ENCODE results near the gene WSCD2. TPM values are rescaled to one million over a fixed set of nuclear protein-coding genes. Genes with fewer than 3 reads are reported as not detected.

Gene WSCD2
- total and polyA plus RNA-seq, 2 donors (not counting 1 experiment from before 2014, with no cell fraction given), result 1.1 to 5.9 TPM

- Histone ChIP-seq H4K20me1 (ENCODE audit: control insufficient read depth, insufficient read depth, low read length, poor library complexity, severe bottlenecking) (no peaks in the 10 kb centered on the region), H3K9ac (ENCODE audit: low read length) (no peak overlapping the region), H3K9me3 (ENCODE audit: control extremely low read depth in 1 of 3, control insufficient read depth in 2 of 3, insufficient read depth in 1 of 3, low read length in 2 of 3) (no peaks in the 10 kb centered on the region), H3K27ac (ENCODE audit: low read length in 2 of 2) (no peak overlapping the region), H3K4me3 (ENCODE audit: control extremely low read depth in 1 of 5, extremely low read depth in 1 of 5, insufficient read depth in 1 of 5, low read depth in 2 of 5, low read length in 4 of 5) (no peak overlapping the region), H3K36me3 (replicated peaks in 1 of 2; ENCODE audit: control extremely low read depth in 1 of 2, control insufficient read depth in 1 of 2, extremely low read depth in 1 of 2, insufficient read depth in 2 of 2, low read length in 1 of 2) (no peaks in the 10 kb centered on the region), H3K4me1 (ENCODE audit: control insufficient read depth in 2 of 2, insufficient read depth in 2 of 2, low read length in 2 of 2) (peaks cover 0 to 5% of the 10 kb centered on the region in 2 donors), H3K27me3 (replicated peaks in 1 of 4; ENCODE audit: control extremely low read depth in 1 of 4, control insufficient read depth in 3 of 4, insufficient read depth in 4 of 4, low read length in 3 of 4) (peaks cover 0 to 3% (median 0%) of the 10 kb centered on the region in 4 experiments), H3K79me2 (ENCODE audit: control insufficient read depth, insufficient read depth, low read length) (no peaks in the 10 kb centered on the region), H2AFZ (ENCODE audit: insufficient read depth, low read depth, low read length, poor library complexity, severe bottlenecking) (no peak overlapping the region), H3K4me2 (replicated peaks; ENCODE audit: low read depth, low read length, poor library complexity, severe bottlenecking) (no peak overlapping the region)
- WGBS (ENCODE audit: insufficient coverage), result 83% methylated on average over 1 of the region's 4 CpGs
- intact Hi-C loops (cut with micrococcal nuclease), result loop anchor here (10.0 kb wide), 1 partner anchor 525 kb away; the partner anchor contains the start of gene SELPLG
- ChIA-PET CTCF (no interaction called here), POLR2A (no interaction called here)
- DNase-seq (no peak), ATAC-seq (ENCODE audit: low read depth) (no peak)
- peaks cover 10% of the 10 kb centered on the region for H3K4me1 Mint-ChIP-seq
- H3K9me3 Mint-ChIP-seq (ENCODE audit: insufficient read depth), result no peaks in the 10 kb centered on the region
- no peak overlapping the region for H3K27ac Mint-ChIP-seq
- TF ChIP-seq, protein P1, sequence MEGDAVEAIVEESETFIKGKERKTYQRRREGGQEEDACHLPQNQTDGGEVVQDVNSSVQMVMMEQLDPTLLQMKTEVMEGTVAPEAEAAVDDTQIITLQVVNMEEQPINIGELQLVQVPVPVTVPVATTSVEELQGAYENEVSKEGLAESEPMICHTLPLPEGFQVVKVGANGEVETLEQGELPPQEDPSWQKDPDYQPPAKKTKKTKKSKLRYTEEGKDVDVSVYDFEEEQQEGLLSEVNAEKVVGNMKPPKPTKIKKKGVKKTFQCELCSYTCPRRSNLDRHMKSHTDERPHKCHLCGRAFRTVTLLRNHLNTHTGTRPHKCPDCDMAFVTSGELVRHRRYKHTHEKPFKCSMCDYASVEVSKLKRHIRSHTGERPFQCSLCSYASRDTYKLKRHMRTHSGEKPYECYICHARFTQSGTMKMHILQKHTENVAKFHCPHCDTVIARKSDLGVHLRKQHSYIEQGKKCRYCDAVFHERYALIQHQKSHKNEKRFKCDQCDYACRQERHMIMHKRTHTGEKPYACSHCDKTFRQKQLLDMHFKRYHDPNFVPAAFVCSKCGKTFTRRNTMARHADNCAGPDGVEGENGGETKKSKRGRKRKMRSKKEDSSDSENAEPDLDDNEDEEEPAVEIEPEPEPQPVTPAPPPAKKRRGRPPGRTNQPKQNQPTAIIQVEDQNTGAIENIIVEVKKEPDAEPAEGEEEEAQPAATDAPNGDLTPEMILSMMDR (IDR thresholded peaks at IDR 0.05), result no peak
- TF ChIP-seq EZH2 (IDR thresholded peaks at IDR 0.05; ENCODE audit: borderline replicate concordance, insufficient read depth, low read depth, low read length, poor library complexity, severe bottlenecking), result no peak
- H3K4me3 Mint-ChIP-seq, result no peak overlapping the region
- no peaks in the 10 kb centered on the region for H3K27me3 Mint-ChIP-seq
Observed at GRCh38 chr12:108109954-108110353, 19.1 kb upstream of the WSCD2 start.

DNA sequence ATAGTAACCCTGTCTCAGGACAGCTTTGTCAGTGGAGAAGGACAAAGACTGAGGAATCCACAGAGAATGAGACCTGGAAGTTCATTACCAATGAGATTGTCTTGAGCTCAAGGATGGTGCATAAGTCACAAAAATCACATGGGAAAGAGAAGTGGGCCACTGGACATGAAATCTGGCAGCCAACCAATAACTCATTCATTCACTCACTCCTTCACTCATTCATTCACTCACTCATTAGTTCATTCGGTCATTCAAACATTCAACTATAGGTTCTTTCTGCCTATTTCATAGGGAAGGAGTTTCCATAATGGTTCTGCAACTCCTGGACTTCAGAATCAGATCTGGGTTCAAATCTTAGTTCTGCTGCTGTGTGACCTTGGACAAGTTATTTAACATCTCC lies 18.2 kb upstream of the WSCD2 start:
- no peaks in the 10 kb centered on the region for H4K20me1 ChIP-seq (ENCODE audit: control insufficient read depth, insufficient read depth, low read length, poor library complexity, severe bottlenecking)
- WGBS (ENCODE audit: insufficient coverage), result no CpG with 5 or more reads among the region's 1 CpG
- no peak overlapping the region for H3K4me3 ChIP-seq (ENCODE audit: control extremely low read depth in 1 of 5, extremely low read depth in 1 of 5, insufficient read depth in 1 of 5, low read depth in 2 of 5, low read length in 4 of 5)
- TF ChIP-seq, protein P1 (IDR thresholded peaks at IDR 0.05), result no peak
- no peak for TF ChIP-seq EZH2 (IDR thresholded peaks at IDR 0.05; ENCODE audit: borderline replicate concordance, insufficient read depth, low read depth, low read length, poor library complexity, severe bottlenecking)
- ChIA-PET POLR2A (no interaction called here), CTCF (interaction anchor here (0.6 kb wide), 1 partner anchor 19 kb away, joined by 3 read pairs; no protein-coding TSS in a partner anchor)
- H2AFZ ChIP-seq (ENCODE audit: insufficient read depth, low read depth, low read length, poor library complexity, severe bottlenecking), result no peak overlapping the region
- no peak for DNase-seq
- Mint-ChIP-seq H3K4me3 (no peak overlapping the region), H3K4me1 (peaks cover 19% of the 10 kb centered on the region), H3K9me3 (ENCODE audit: insufficient read depth) (no peaks in the 10 kb centered on the region), H3K27me3 (no peaks in the 10 kb centered on the region), H3K27ac (no peak overlapping the region)
- intact Hi-C loops (cut with micrococcal nuclease), result loop anchor here (10.0 kb wide), 1 partner anchor 524 kb away; the partner anchor contains the start of gene SELPLG
- H3K36me3 ChIP-seq (replicated peaks in 1 of 2; ENCODE audit: control extremely low read depth in 1 of 2, control insufficient read depth in 1 of 2, extremely low read depth in 1 of 2, insufficient read depth in 2 of 2, low read length in 1 of 2), result no peaks in the 10 kb centered on the region
- H3K4me2 ChIP-seq (replicated peaks; ENCODE audit: low read depth, low read length, poor library complexity, severe bottlenecking), result no peak overlapping the region
- H3K9ac ChIP-seq (ENCODE audit: low read length), result no peak overlapping the region
- peaks cover 6 to 14% of the 10 kb centered on the region in 2 donors for H3K4me1 ChIP-seq (ENCODE audit: control insufficient read depth in 2 of 2, insufficient read depth in 2 of 2, low read length in 2 of 2)
- H3K27me3 ChIP-seq (replicated peaks in 1 of 4; ENCODE audit: control extremely low read depth in 1 of 4, control insufficient read depth in 3 of 4, insufficient read depth in 4 of 4, low read length in 3 of 4), result peaks cover 0 to 3% (median 0%) of the 10 kb centered on the region in 4 experiments
- no peaks in the 10 kb centered on the region for H3K79me2 ChIP-seq (ENCODE audit: control insufficient read depth, insufficient read depth, low read length)
- no peak overlapping the region for H3K27ac ChIP-seq (ENCODE audit: low read length in 2 of 2)
- H3K9me3 ChIP-seq (ENCODE audit: control extremely low read depth in 1 of 3, control insufficient read depth in 2 of 3, insufficient read depth in 1 of 3, low read length in 2 of 3), result no peaks in the 10 kb centered on the region
- no peak for ATAC-seq (ENCODE audit: low read depth)
